ENCODE data around the gene IDH3A. TPM values are rescaled to one million over a fixed set of nuclear protein-coding genes. Genes with fewer than 3 reads are reported as not detected.

IDH3A gene
- total RNA-seq, 1 experiment from 2014 or later = 40.2 TPM

- no peak overlapping the region for H4K8ac ChIP-seq (replicated peaks; ENCODE audit: insufficient read length, low read depth, low read length)
- H3K56ac ChIP-seq (ENCODE audit: insufficient read length, low read depth, low read length) = no peak overlapping the region
- H3K4me2 ChIP-seq (ENCODE audit: insufficient read depth, insufficient read length, low read length) = no peak overlapping the region
- no peak for TF ChIP-seq CTCF (conservative IDR thresholded peaks at IDR 0.05)
- no peak for DNase-seq
- no peak overlapping the region for H3T11ph ChIP-seq (ENCODE audit: low read length)
- Mint-ChIP-seq H3K27ac (no peak overlapping the region), H3K36me3 (ENCODE audit: insufficient read depth in 1 of 3, low read depth in 3 of 3) (peaks cover 4 to 14% (median 7%) of the 10 kb centered on the region in 3 experiments; a peak in 5 of 7 replicates), H3K27me3 (ENCODE audit: low read depth) (peaks cover 3% of the 10 kb centered on the region), H3K9me3 (no peaks in the 10 kb centered on the region), H3K4me3 (no peak overlapping the region), H3K4me1 (no peaks in the 10 kb centered on the region)
- H2BK15ac ChIP-seq (ENCODE audit: low read depth, low read length) = no peak overlapping the region
- H4K5ac ChIP-seq (ENCODE audit: insufficient read length, low read depth, low read length) = no peak overlapping the region
- no peaks in the 10 kb centered on the region for H3K9me3 ChIP-seq (ENCODE audit: control insufficient read depth, low read depth, low read length)
- H3K79me1 ChIP-seq (ENCODE audit: insufficient read depth, low read depth, low read length, poor library complexity, severe bottlenecking) = no peaks in the 10 kb centered on the region
- no peak overlapping the region for H3K9ac ChIP-seq (ENCODE audit: extremely low read depth, insufficient read length, low read length)
- no peak overlapping the region for H2BK20ac ChIP-seq (ENCODE audit: low read depth, low read length, poor library complexity, severe bottlenecking)
- H3K18ac ChIP-seq (ENCODE audit: insufficient read length, low read depth, low read length) = no peak overlapping the region
- no peaks in the 10 kb centered on the region for H3K27me3 ChIP-seq (ENCODE audit: insufficient read depth, low read length)
- H4K20me1 ChIP-seq (ENCODE audit: control insufficient read depth, insufficient read depth, insufficient read length) = no peaks in the 10 kb centered on the region
- H3K4ac ChIP-seq (ENCODE audit: low read depth, low read length) = no peak overlapping the region
- H3K27ac ChIP-seq (ENCODE audit: insufficient read length, low read depth, low read length) = no peak overlapping the region
- no peaks in the 10 kb centered on the region for H3K4me1 ChIP-seq (ENCODE audit: insufficient read depth, low read length)
- H2AFZ ChIP-seq (ENCODE audit: low read length) = no peak overlapping the region
- WGBS (ENCODE audit: extremely low coverage, insufficient read length, low lambda C conversion rate) = no CpG with 5 or more reads among the region's 1 CpG
- H3K79me2 ChIP-seq (ENCODE audit: insufficient read depth, low read length) = no peaks in the 10 kb centered on the region
- H4K91ac ChIP-seq (ENCODE audit: insufficient read length, low read depth, low read length) = no peak overlapping the region
- H2BK12ac ChIP-seq (ENCODE audit: insufficient read length, low read depth, low read length) = no peak overlapping the region
- no peak overlapping the region for H2BK5ac ChIP-seq (ENCODE audit: insufficient read length, low read length)
- no peak overlapping the region for H3K14ac ChIP-seq (ENCODE audit: insufficient read depth, low read length)
- no peaks in the 10 kb centered on the region for H3K23me2 ChIP-seq (ENCODE audit: insufficient read length, low read depth, low read length, poor library complexity, severe bottlenecking)
- H2BK120ac ChIP-seq (ENCODE audit: low read depth, low read length, poor library complexity, severe bottlenecking) = no peak overlapping the region
- no peak overlapping the region for H3K23ac ChIP-seq (ENCODE audit: insufficient read length, low read depth, low read length)
- H2AK5ac ChIP-seq (ENCODE audit: insufficient read length, low read length) = no peak overlapping the region
These were observed 47.0 kb upstream of the IDH3A start for GRCh38 chr15:78102211-78102610.
